SK-N-MC (cell line): ENCODE data around the gene SYS1.

Source experiments
- DNase-seq: peaks from one replicate; pipeline ENCODE4 v3.0.0-alpha.2; 2011; ENCODE audit warnings: low read depth, low spot score
- H3K27ac ChIP-seq: fragments of 200-600 bp; sonication (generic); 2 replicates; pipeline ENCODE4 v1.5.1; 2016; ENCODE audit warnings: mixed run types
- H3K36me3 ChIP-seq: fragments of 200-600 bp; sonication (generic); 2 replicates; pipeline ENCODE4 v1.6.1; 2017; ENCODE audit warnings: antibody characterized with exemption, low read length, mixed read lengths; ENCODE audit not compliant: insufficient read depth
- H3K4me3 ChIP-seq: fragments of 200-600 bp; sonication (generic); 2 replicates; pipeline ENCODE4 v1.5.1; 2016
- H3K9ac ChIP-seq: fragments of 200-600 bp; sonication (generic); 2 replicates; pipeline ENCODE4 v1.8.0; 2017; ENCODE audit warnings: mixed run types, mixed read lengths; ENCODE audit not compliant: insufficient read length
- H3K9me3 ChIP-seq: fragments of 200-600 bp; sonication (generic); 2 replicates; pipeline ENCODE4 v1.6.1; 2017; ENCODE audit warnings: low read depth, mild to moderate bottlenecking, antibody characterized with exemption, low read length, moderate library complexity, mixed read lengths
- EZH2 ChIP-seq: fragments of 200-600 bp; sonication (generic); IDR thresholded peaks from one replicate; pipeline ENCODE4 v1.6.1; 2017; ENCODE audit warnings: antibody characterized with exemption
- FOXP2 ChIP-seq: optimal IDR thresholded peaks from 2 replicates; pipeline ENCODE3; 2011; ENCODE audit warnings: mild to moderate bottlenecking, moderate library complexity; ENCODE audit not compliant: insufficient read depth; ENCODE audit errors: extremely low read length, control extremely low read depth
- POLR2AphosphoS5 ChIP-seq: IDR thresholded peaks from 2 replicates; pipeline ENCODE4 v1.6.1; 2012; ENCODE audit warnings: mild to moderate bottlenecking, low read depth, low read length, borderline replicate concordance

SYS1 gene

DNA sequence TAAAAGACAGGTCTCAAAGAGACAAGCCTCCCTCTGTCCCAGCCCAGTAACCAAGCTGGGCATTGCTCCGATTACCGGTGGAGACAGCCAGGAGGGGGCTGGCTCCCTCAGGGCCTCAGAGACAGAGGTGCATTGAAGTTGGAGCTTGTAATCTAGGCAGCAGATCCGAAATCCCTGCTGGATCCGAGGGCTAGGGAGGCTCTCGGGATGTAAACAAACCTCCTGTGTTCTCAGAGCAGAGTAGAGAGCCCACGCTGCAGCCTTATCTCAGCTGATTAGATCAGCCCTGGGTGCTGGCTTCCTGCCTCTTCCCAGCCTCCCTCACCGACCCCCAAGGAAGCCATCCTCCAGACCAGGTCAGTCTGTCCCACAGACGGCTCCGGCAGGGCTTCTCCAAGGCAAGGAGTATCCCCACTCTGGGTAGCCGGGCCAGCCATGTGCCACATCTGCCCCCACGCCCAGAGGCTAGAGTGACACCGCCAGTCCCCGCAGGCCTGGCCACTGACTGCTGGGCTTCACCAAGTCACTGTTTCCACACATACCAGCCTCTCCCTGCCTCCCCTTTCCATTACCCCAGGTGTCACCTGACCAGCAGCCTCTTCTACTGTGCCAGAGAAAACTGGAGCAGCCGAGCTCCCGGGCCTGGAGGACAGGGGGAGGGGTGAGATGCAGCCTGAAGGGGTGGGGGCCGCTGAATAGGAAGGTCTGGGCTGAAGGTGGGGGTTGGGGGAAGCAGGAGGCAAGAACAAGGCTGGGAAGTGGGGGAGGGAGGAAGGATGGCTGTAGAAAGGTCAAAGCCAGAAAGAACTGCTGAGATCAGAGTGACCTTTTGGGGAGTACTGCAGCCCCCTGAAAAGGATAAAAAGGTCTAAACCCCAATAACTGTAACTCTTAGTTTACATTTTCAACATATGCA is 20.8 kb upstream of the SYS1 start:
- no peak for DNase-seq
- TF ChIP-seq POLR2AphosphoS5, result no peak
- no peak for TF ChIP-seq EZH2
- no peak for TF ChIP-seq FOXP2
- Histone ChIP-seq H3K9me3 (no peaks in the 10 kb centered on the region), H3K9ac (no peak overlapping the region), H3K27ac (no peak overlapping the region), H3K36me3 (no peaks in the 10 kb centered on the region), H3K4me3 (no peak overlapping the region)

GRCh38 chr20:45342855-45343531 is 20.0 kb upstream of the SYS1 start:
- H3K9ac ChIP-seq, result no peak overlapping the region
- no peaks in the 10 kb centered on the region for H3K36me3 ChIP-seq
- no peak for DNase-seq
- H3K4me3 ChIP-seq, result no peak overlapping the region
- H3K9me3 ChIP-seq, result no peaks in the 10 kb centered on the region
- TF ChIP-seq FOXP2, result no peak
- no peak for TF ChIP-seq POLR2AphosphoS5
- no peak for TF ChIP-seq EZH2
- H3K27ac ChIP-seq, result no peak overlapping the region

DNA sequence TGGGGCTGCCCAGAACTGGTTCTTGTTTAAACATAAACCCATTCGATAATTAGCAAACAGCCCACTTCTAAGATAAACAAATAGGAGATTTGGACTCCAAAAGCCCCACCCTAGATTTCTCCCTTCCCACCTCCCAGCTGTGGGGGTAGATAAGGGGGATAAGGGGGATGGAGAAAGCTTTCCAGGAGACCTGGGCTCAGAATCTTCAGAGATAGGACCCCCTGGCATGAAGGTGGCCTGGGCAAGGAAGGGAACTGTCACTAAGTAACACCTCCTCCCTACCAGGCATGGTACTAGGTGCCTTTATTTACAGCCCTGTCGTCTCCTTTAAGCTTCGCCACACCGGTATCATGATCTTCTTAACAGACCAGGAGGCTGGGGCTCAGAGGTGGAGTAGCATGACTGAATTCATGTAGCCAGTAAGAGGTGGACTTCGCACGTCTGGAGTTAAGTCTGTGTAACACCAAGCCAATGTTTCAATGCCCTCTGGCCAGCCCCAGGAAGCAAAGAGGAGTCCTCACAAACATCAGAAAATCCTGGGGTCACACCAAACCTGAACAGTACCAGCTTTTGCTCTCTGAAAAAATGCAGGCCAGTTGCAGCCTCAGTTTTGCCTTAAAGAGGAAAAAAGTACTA is 19.3 kb upstream of the SYS1 start:
- TF ChIP-seq POLR2AphosphoS5, result no peak
- TF ChIP-seq EZH2, result no peak
- no peak for TF ChIP-seq FOXP2
- no peak for DNase-seq
- Histone ChIP-seq H3K9ac (no peak overlapping the region), H3K36me3 (no peaks in the 10 kb centered on the region), H3K27ac (no peak overlapping the region), H3K4me3 (no peak overlapping the region), H3K9me3 (no peaks in the 10 kb centered on the region)

DNA sequence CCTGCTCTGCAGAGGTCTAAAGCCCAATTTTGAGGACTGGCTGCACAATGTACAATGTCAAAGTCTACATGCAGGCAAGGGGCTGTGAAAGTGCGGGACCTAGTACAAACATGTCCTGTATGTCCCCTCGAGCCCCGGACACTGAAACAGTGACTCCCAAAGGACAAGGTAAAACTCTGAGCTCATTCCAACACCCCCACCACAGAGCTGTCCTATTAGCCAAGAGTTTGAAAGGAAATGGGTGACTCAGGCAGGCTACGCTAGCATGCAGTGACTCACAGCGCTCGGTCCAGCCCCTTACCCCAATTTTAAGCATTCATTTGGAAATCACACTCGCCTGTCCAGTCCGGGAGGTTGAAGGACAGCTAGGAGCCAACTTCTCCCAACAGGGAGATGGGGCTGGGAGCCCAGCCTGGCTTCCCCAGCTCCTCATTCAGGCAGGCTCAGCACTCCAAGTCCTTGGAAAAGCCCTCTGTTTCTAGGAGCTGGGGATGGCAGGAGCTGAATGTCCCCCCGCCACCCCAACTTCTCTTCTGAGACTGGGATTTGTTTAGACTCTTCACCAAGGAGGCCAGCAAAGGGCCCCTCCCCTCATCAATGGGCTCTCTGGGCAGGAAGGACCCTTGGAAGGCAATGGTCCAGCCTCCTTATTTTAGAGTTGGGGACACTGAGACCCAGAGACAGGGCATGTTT is 18.6 kb upstream of the SYS1 start:
- Histone ChIP-seq H3K9me3 (no peaks in the 10 kb centered on the region), H3K9ac (no peak overlapping the region), H3K36me3 (no peaks in the 10 kb centered on the region), H3K4me3 (no peak overlapping the region), H3K27ac (no peak overlapping the region)
- no peak for TF ChIP-seq EZH2
- no peak for TF ChIP-seq FOXP2
- no peak for TF ChIP-seq POLR2AphosphoS5
- no peak for DNase-seq

GRCh38 chr20:45345104-45345936 is 17.6 kb upstream of the SYS1 start:
- TF ChIP-seq EZH2, result no peak
- TF ChIP-seq POLR2AphosphoS5, result no peak
- TF ChIP-seq FOXP2, result no peak
- H3K36me3 ChIP-seq, result no peaks in the 10 kb centered on the region
- no peak for DNase-seq
- H3K9ac ChIP-seq, result no peak overlapping the region
- H3K4me3 ChIP-seq, result no peak overlapping the region
- H3K9me3 ChIP-seq, result no peaks in the 10 kb centered on the region
- H3K27ac ChIP-seq, result no peak overlapping the region

GRCh38 chr20:45346291-45346718 is 16.7 kb upstream of the SYS1 start:
- H3K9ac ChIP-seq, result no peak overlapping the region
- no peak overlapping the region for H3K27ac ChIP-seq
- TF ChIP-seq POLR2AphosphoS5, result no peak
- TF ChIP-seq EZH2, result no peak
- no peak for TF ChIP-seq FOXP2
- no peaks in the 10 kb centered on the region for H3K36me3 ChIP-seq
- H3K9me3 ChIP-seq, result no peaks in the 10 kb centered on the region
- DNase-seq, result no peak
- peak overlapping the region; percentile 90 for H3K4me3 ChIP-seq

- TF ChIP-seq FOXP2, result no peak
- no peak for TF ChIP-seq POLR2AphosphoS5
- no peak for TF ChIP-seq EZH2
- Histone ChIP-seq H3K9me3 (no peaks in the 10 kb centered on the region), H3K36me3 (no peaks in the 10 kb centered on the region), H3K27ac (no peak overlapping the region), H3K9ac (peak overlapping the region; percentile 86), H3K4me3 (peak overlapping the region; percentile 90)
- no peak for DNase-seq
Measured at GRCh38 chr20:45346851-45347250, 16.1 kb upstream of the SYS1 start.
